Thoracic aorta (tissue), 2 donors: ENCODE measurements around the gene NCOA3. TPM values are rescaled to one million over a fixed set of nuclear protein-coding genes. Genes with fewer than 3 reads are reported as not detected.
"Not testable (repeated sequence)": the region's sequence is repeated elsewhere in the genome, so short reads cannot be mapped to it uniquely, and the experiment has no call there.

ENCODE experiments used
- ATAC-seq: fragments of 150-250 bp; one replicate; pipeline ENCODE4 v1.8.0; 2017; ENCODE audit warnings: low read depth; ENCODE audit not compliant: insufficient number of reproducible peaks, low FRiP score
- DNase-seq: peaks from one replicate; pipeline ENCODE4 v3.0.0-alpha.2; 2020; ENCODE audit warnings: low spot score
- H3K27ac ChIP-seq, 2 donors: fragments of 200-600 bp; sonication (generic); 1 replicate in 1 of 2; 2 replicates in 1 of 2; pipeline ENCODE4 v1.5.1; 2016; ENCODE audit warnings: mild to moderate bottlenecking in 2 of 2, moderate library complexity in 2 of 2
- H3K27me3 ChIP-seq: fragments of 200-600 bp; sonication (generic); replicated peaks from 2 replicates; pipeline ENCODE4 v1.6.0; 2016; ENCODE audit warnings: mild to moderate bottlenecking; ENCODE audit not compliant: insufficient read depth
- H3K36me3 ChIP-seq: fragments of 200-600 bp; sonication (generic); one replicate; pipeline ENCODE4 v1.5.1; 2016
- H3K4me1 ChIP-seq, 2 donors: fragments of 200-600 bp; sonication (generic); 1 replicate in 1 of 2; 2 replicates in 1 of 2; pipeline versions ENCODE4 v1.5.1 to v1.6.0; 2016; ENCODE audit warnings: low read depth in 2 of 2, mild to moderate bottlenecking in 1 of 2; ENCODE audit not compliant: control insufficient read depth in 1 of 2
- H3K4me3 ChIP-seq: fragments of 200-600 bp; sonication (generic); 2 replicates; pipeline ENCODE4 v1.5.1; 2016; ENCODE audit warnings: mild to moderate bottlenecking
- H3K9me3 ChIP-seq: fragments of 200-600 bp; sonication (generic); 2 replicates; pipeline ENCODE4 v1.5.1; 2016
- total RNA-seq, 2 donors: library from RNA; depleted of rRNA; stranded (reverse); fragments of >200 nt; gene quantifications; one replicate each; pipeline versions ENCODE4 v1.1.0 to v1.2.3, GENCODE V29; 2016
- TF ChIP-seq, protein P1 (sequence below): fragments of 200-600 bp; sonication (generic); IDR thresholded peaks from one replicate; pipeline ENCODE4 v1.5.1; 2019; ENCODE audit warnings: antibody characterized with exemption

The NCOA3 gene
- total RNA-seq, 2 donors from 2014 or later: 44.3 to 68.1 TPM

DNA sequence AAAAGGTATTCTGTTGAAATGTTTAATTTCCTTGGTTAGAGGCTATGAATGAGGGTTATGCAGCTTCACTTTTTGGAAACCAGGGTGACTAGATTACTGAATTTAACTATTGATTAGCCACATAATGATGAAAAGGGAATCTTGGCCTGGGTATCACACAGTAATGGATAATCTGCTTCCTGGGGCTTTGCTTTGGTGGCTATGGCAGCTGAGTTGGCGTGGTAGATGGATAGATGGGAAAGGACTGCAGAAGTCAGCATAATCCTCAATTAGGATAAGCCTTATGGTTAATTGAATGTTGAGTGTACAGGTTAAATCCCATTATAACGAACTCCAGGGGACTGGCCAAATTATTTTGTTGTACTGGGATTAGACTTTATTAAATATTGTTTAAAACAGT lies 5.2 kb downstream of the NCOA3 start:
- H3K4me3 ChIP-seq: no peak overlapping the region
- TF ChIP-seq, protein P1, sequence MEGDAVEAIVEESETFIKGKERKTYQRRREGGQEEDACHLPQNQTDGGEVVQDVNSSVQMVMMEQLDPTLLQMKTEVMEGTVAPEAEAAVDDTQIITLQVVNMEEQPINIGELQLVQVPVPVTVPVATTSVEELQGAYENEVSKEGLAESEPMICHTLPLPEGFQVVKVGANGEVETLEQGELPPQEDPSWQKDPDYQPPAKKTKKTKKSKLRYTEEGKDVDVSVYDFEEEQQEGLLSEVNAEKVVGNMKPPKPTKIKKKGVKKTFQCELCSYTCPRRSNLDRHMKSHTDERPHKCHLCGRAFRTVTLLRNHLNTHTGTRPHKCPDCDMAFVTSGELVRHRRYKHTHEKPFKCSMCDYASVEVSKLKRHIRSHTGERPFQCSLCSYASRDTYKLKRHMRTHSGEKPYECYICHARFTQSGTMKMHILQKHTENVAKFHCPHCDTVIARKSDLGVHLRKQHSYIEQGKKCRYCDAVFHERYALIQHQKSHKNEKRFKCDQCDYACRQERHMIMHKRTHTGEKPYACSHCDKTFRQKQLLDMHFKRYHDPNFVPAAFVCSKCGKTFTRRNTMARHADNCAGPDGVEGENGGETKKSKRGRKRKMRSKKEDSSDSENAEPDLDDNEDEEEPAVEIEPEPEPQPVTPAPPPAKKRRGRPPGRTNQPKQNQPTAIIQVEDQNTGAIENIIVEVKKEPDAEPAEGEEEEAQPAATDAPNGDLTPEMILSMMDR: no peak
- ATAC-seq (no peak), DNase-seq (no peak)
- no peaks in the 10 kb centered on the region for H3K27me3 ChIP-seq
- no peak overlapping the region for H3K27ac ChIP-seq
- peaks cover 30 to 56% of the 10 kb centered on the region in 2 donors for H3K4me1 ChIP-seq
- no peaks in the 10 kb centered on the region for H3K9me3 ChIP-seq
- no peaks in the 10 kb centered on the region for H3K36me3 ChIP-seq

DNA sequence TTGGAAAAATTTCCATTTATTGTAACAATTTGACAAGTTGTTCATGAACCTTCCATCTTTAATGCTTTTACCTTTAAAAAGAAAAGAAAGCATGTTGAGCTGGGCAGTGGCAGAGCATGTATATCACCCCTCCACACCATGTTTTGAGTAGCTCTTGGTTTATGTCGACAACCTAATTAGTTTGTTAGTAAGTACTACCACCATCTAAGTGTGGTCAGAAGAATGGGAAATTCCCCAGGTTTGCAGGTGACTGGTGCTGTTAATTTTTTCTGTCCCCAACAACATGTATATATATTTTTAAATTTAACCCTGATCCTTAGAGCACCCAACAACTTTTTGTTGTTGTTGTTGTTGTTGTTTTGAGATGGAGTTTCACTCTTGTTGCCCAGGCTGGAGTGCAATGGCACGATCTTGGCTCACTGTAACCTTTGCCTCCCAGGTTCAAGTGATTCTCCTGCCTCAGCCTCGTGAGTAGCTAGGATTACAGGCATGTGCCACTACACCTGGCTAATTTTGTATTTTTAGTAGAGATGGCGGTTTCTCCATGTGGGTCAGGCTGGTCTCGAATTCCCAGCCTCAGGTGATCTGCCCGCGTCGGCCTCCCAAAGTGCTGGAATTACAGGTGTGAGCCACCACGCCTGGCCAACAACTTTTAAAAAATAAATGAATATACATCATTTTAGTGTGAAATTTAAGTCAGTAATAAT lies 5.7 kb downstream of the NCOA3 start:
- not testable (repeated sequence) for H3K4me3 ChIP-seq, H3K27ac ChIP-seq, DNase-seq, H3K36me3 ChIP-seq, H3K27me3 ChIP-seq, ATAC-seq, H3K9me3 ChIP-seq
- H3K4me1 ChIP-seq: peaks cover 30 to 56% of the 10 kb centered on the region in 2 donors

DNA sequence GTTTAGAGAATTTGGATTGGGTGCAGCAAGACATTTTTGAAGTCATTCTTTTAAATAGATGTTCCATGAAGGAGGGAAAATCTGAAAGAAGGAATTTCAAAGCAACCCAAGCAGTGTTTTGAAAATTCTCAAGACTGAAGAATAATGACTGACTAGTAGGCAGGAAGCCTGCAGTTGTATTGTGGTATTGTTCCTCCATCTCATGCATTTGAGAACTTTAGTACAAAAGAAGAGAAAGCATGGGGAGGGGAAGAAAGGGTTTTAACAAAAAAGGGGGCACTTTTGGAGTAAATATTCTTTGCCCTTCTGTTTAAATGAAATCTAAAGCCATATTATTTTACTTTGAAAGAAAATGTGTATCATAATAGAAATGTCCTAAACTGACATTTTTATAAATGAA lies 6.6 kb downstream of the NCOA3 start:
- ATAC-seq (no peak), DNase-seq (no peak)
- H3K27ac ChIP-seq: no peak overlapping the region
- H3K4me1 ChIP-seq: peaks cover 28 to 55% of the 10 kb centered on the region in 2 donors
- no peaks in the 10 kb centered on the region for H3K36me3 ChIP-seq
- no peaks in the 10 kb centered on the region for H3K27me3 ChIP-seq
- H3K9me3 ChIP-seq: no peaks in the 10 kb centered on the region
- TF ChIP-seq, protein P1: no peak
- no peak overlapping the region for H3K4me3 ChIP-seq

DNA sequence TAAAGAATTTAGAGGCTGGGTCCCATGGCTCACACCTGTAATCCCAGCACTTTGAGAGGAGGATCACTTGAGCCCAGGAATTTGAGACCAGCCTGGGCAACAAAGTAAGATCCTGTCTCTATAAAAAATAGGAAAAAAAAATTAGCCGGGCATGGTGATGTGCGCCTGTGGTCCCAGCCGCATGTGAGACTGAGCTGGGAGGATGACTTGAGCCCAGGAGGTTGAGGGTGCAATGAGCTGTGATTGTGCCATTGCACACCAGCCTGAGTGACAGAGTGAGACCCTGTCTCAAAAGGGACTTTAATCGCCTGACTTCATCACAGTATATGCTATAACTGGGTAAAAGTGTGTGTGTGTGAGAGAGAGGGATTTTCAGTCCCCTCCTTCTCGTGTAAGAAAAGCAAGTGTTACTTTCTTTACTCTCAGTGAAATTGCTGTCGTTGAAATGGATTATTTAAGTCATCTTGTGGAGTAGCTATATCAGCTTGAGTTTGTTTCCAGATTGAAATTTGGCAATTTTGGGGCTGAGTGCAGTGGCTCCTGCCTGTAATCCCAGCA lies 7.5 kb downstream of the NCOA3 start:
- Histone ChIP-seq H3K4me3 (no peak overlapping the region), H3K27ac (no peak overlapping the region), H3K36me3 (no peaks in the 10 kb centered on the region), H3K27me3 (no peaks in the 10 kb centered on the region), H3K4me1 (peaks cover 20 to 46% of the 10 kb centered on the region in 2 donors), H3K9me3 (no peaks in the 10 kb centered on the region)
- DNase-seq: no peak
- TF ChIP-seq, protein P1: no peak
- no peak for ATAC-seq

DNA sequence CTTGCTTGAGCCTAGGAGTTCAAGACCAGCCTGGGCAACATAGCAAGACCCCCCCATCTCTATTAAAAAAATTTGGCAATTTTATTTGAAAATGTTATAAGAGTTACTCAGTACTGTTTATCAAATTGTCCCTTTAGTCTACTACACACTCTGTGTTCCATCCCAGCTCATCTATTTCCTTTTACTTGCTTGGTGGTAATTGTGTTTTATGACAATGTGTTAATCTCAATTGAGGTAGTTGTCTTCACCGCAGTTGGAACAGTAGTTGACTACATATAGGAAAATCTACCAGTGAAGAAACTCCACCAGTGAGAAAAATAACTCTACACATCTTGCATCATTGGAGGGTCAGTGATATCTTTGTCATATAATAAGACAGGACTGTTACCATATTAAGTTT lies 8.0 kb downstream of the NCOA3 start:
- ATAC-seq (no peak), DNase-seq (no peak)
- Histone ChIP-seq H3K9me3 (no peaks in the 10 kb centered on the region), H3K36me3 (no peaks in the 10 kb centered on the region), H3K4me1 (peaks cover 19 to 41% of the 10 kb centered on the region in 2 donors), H3K4me3 (no peak overlapping the region), H3K27ac (no peak overlapping the region), H3K27me3 (no peaks in the 10 kb centered on the region)
- TF ChIP-seq, protein P1: no peak
